OCI-LY7 (cell line): ENCODE measurements around the gene SEZ6L2.

Experiments used
- EZH2phosphoT487 ChIP-seq: fragments of 200-600 bp; sonication (generic); IDR thresholded peaks from 2 replicates; pipeline ENCODE4 v1.6.1; 2018; ENCODE audit warnings: low read depth, borderline replicate concordance, mild to moderate bottlenecking, mixed run types, antibody characterized with exemption, low read length, moderate library complexity, mixed read lengths
- TF ChIP-seq, protein P1 (sequence below): fragments of 200-600 bp; sonication (generic); conservative IDR thresholded peaks from 2 replicates; pipeline ENCODE4 v1.5.1; 2014; ENCODE audit warnings: mild to moderate bottlenecking, antibody characterized with exemption, low read length, moderate library complexity, mixed read lengths

DNA sequence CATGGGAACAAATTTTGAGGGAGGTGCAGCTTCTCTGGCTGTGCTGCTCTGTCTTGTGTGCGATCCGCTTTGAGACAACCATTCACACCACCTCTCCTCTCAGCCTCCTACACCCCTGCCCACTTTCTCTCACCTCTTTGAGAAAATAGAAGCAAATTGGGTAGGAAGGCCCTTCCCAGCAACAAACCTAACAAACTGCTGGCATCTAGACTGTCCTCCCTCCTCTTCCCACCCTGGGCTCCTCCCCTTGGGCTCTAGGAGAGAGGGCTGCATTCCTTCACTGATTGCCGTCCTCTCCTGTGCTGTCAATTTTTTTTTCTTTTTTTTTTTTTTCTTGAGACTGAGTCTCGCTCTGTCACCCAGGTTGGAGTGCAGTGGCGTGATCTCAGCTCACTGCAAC is 49.8 kb downstream of the SEZ6L2 start:
- no peak for TF ChIP-seq EZH2phosphoT487
- TF ChIP-seq, protein P1, sequence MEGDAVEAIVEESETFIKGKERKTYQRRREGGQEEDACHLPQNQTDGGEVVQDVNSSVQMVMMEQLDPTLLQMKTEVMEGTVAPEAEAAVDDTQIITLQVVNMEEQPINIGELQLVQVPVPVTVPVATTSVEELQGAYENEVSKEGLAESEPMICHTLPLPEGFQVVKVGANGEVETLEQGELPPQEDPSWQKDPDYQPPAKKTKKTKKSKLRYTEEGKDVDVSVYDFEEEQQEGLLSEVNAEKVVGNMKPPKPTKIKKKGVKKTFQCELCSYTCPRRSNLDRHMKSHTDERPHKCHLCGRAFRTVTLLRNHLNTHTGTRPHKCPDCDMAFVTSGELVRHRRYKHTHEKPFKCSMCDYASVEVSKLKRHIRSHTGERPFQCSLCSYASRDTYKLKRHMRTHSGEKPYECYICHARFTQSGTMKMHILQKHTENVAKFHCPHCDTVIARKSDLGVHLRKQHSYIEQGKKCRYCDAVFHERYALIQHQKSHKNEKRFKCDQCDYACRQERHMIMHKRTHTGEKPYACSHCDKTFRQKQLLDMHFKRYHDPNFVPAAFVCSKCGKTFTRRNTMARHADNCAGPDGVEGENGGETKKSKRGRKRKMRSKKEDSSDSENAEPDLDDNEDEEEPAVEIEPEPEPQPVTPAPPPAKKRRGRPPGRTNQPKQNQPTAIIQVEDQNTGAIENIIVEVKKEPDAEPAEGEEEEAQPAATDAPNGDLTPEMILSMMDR, result no peak
